ENCODE measurements around the gene FAM163B. TPM values are rescaled to one million over a fixed set of nuclear protein-coding genes. Genes with fewer than 3 reads are reported as not detected.
A peak's percentile ranks its signal among the peaks of the same experiment; 100 is the strongest.

The FAM163B gene
- total RNA-seq, 6 donors from 2014 or later: not detected

DNA sequence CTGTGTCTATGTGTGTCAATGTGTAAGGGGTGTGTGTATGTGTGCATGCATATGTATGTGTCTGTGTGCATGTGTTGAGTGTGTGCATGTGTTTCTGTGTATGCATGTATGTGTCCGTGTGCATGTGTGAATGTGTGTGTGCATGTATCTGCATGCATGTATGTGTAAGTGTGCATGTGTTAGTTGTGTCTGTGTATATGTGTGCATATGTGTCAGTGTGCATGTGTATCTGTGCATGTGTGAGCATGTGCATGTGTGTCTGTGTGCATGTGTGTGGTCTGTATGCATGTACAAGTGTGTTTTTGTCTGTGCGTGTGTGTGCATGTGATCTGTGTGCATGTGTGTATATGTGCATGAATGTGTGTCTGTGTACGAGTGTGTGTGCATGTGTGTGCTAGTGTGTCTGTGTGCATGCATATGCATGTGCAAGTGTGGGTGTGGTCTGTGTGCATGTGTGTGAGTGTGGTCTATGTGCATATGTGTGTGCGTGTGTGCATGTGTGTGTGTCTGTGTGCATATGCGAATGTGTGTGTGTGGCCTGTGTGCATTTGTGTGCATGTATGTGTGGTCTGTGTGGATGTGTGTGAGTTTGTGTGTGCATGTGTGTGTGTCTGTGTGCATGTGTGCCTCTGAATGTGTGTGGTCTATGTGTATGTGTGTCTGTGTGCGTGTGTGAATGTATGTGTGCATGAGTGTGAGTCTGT lies 9.6 kb downstream of the FAM163B start:
- WGBS, 2 donors: 92 to 97% methylated on average over 6 of the region's 6 CpGs

DNA sequence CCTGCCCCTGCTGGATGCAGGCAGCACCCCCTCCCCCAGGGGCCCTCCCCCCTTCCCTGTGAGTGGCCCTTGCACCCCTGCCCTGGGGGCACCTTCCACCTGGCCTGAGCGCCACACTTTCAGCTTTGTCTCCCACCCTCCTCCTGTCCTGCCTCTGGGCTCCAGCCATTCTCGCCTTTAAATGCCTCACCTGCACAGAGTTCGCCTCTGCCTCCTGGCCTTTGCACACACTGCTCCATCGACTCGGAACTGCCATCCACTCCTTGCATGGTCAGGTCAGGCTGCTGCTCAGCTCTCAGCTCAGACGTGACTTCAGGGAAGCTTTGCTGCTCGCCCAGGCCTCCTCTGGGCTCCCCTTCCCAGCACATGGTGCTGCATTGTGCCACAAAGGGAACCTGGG lies 10.2 kb downstream of the FAM163B start:
- ATAC-seq (ENCODE audit: low FRiP score in 2 of 2): no peak
- no peak for TF ChIP-seq CTCF (IDR thresholded peaks at IDR 0.05)
- no peak for TF ChIP-seq POLR2A (IDR thresholded peaks at IDR 0.05)
- TF ChIP-seq POLR2AphosphoS5 (IDR thresholded peaks at IDR 0.05): no peak
- TF ChIP-seq EP300 (IDR thresholded peaks at IDR 0.05): no peak

More for the DNA sequence above, 9.6 kb downstream of the FAM163B start:
- Histone ChIP-seq H3K4me1 (no peaks in the 10 kb centered on the region), H3K4me3 (no peak overlapping the region), H3K27me3 (no peaks in the 10 kb centered on the region), H3K9me3 (peaks cover 6 to 31% (median 24%) of the 10 kb centered on the region in 4 donors), H3K36me3 (no peaks in the 10 kb centered on the region), H3K27ac (no peak overlapping the region)
- DNase-seq (no peak), ATAC-seq (ENCODE audit: low FRiP score in 2 of 2) (no peak)
- no peak for TF ChIP-seq EP300 (IDR thresholded peaks at IDR 0.05)
- TF ChIP-seq POLR2A (IDR thresholded peaks at IDR 0.05): no peak
- TF ChIP-seq CTCF (IDR thresholded peaks at IDR 0.05): no peak
- no peak for TF ChIP-seq POLR2AphosphoS5 (IDR thresholded peaks at IDR 0.05)

GRCh38 chr9:133597316-133597957 lies 11.8 kb downstream of the FAM163B start:
- no peaks in the 10 kb centered on the region for H3K27me3 ChIP-seq
- H3K4me1 ChIP-seq: no peaks in the 10 kb centered on the region
- ATAC-seq (ENCODE audit: low FRiP score in 2 of 2) (no peak), DNase-seq (no peak)
- 79 to 84% methylated on average over 7 of the region's 7 CpGs for WGBS, 2 donors
- H3K36me3 ChIP-seq: no peaks in the 10 kb centered on the region
- no peak for TF ChIP-seq CTCF (IDR thresholded peaks at IDR 0.05)
- TF ChIP-seq POLR2A (IDR thresholded peaks at IDR 0.05): no peak
- no peak for TF ChIP-seq POLR2AphosphoS5 (IDR thresholded peaks at IDR 0.05)
- TF ChIP-seq EP300 (IDR thresholded peaks at IDR 0.05): no peak
- H3K9me3 ChIP-seq: peaks cover 6 to 31% (median 24%) of the 10 kb centered on the region in 4 donors
- no peak overlapping the region for H3K4me3 ChIP-seq
- no peak overlapping the region for H3K27ac ChIP-seq

More for the DNA sequence above, 10.2 kb downstream of the FAM163B start:
- H3K4me3 ChIP-seq: no peak overlapping the region
- peak in 1 of 2 donors; percentile 39 for DNase-seq
- H3K4me1 ChIP-seq: no peaks in the 10 kb centered on the region
- no peaks in the 10 kb centered on the region for H3K27me3 ChIP-seq
- H3K9me3 ChIP-seq: peaks cover 6 to 31% (median 24%) of the 10 kb centered on the region in 4 donors
- no peak overlapping the region for H3K27ac ChIP-seq
- 85 to 94% methylated on average over 7 of the region's 7 CpGs for WGBS, 2 donors
- H3K36me3 ChIP-seq: no peaks in the 10 kb centered on the region

DNA sequence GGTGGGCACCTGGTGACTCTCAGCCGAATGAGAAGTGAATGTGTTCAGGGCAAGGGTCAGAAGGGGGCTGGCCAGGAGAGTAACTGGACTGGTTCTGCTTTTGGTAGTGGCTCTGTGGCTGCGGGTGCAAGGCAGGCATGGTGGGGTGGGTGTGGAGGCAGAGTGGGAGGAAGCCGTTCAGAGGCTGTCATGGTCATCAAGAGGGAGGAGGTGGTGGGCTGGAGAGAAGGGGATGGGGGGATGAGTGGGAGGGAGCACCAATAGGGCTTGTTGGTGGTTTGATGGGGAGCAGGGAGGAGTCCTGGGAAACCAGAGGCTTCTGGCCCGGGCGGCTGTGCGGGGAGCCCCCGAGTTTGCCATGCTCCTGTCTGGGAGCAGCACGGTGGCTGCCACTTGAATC lies 13.3 kb downstream of the FAM163B start:
- WGBS, 2 donors: 82 to 84% methylated on average over 8 of the region's 8 CpGs
- ATAC-seq (ENCODE audit: low FRiP score in 2 of 2) (no peak), DNase-seq (no peak)
- no peaks in the 10 kb centered on the region for H3K36me3 ChIP-seq
- no peaks in the 10 kb centered on the region for H3K4me1 ChIP-seq
- no peak overlapping the region for H3K4me3 ChIP-seq
- H3K9me3 ChIP-seq: peaks cover 6 to 31% (median 24%) of the 10 kb centered on the region in 4 donors
- no peaks in the 10 kb centered on the region for H3K27me3 ChIP-seq
- TF ChIP-seq CTCF (IDR thresholded peaks at IDR 0.05): no peak
- H3K27ac ChIP-seq: no peak overlapping the region
